SK-N-SH (cell line): ENCODE measurements around the gene SLC17A2. TPM values are rescaled to one million over a fixed set of nuclear protein-coding genes. Genes with fewer than 3 reads are reported as not detected.

Experiments used
- CTCF ChIA-PET: fragments of 300-600, 350-600 bp; formaldehyde crosslinking; extraction: SDS; loops from one replicate; lab custom pipeline; 2021; lab: Yijun Ruan, JAX
- POLR2A ChIA-PET: fragments of 350-600 bp; sonication (Branson Sonifier 250); formaldehyde crosslinking; extraction: SDS; loops from one replicate; lab custom pipeline; 2020; ENCODE audit warnings: antibody characterized with exemption, inconsistent platforms; lab: Yijun Ruan, JAX
- DNase-seq: peaks from one replicate; pipeline ENCODE4 v3.0.0; 2012
- H2AFZ ChIP-seq: fragments of 200-600 bp; sonication (generic); 2 replicates; pipeline ENCODE4 v1.8.1; 2016; ENCODE audit warnings: antibody characterized with exemption, mild to moderate bottlenecking, low read depth
- H3F3A ChIP-seq: fragments of 200-600 bp; sonication (generic); replicated peaks from 2 replicates; pipeline ENCODE3; 2016; ENCODE audit warnings: antibody characterized with exemption, mild to moderate bottlenecking; ENCODE audit not compliant: insufficient read depth
- H3K27ac ChIP-seq, 2 experiments: fragments of 200-500 bp in 1 of 2; fragments of 200-600 bp in 1 of 2; sonication (Bioruptor generic) in 1 of 2; sonication (generic), shearing (Covaris generic) in 1 of 2; 2 replicates each; pipeline versions ENCODE4 v1.5.1 to v1.6.1; 2014 to 2016; ENCODE audit warnings: low read depth in 2 of 2, inconsistent platforms in 1 of 2, low read length in 1 of 2, mild to moderate bottlenecking in 1 of 2, mixed read lengths in 1 of 2
- H3K27me3 ChIP-seq: fragments of 200-600 bp; sonication (generic), shearing (Covaris generic); 2 replicates; pipeline ENCODE4 v1.6.1; 2016; ENCODE audit warnings: mixed run types; ENCODE audit not compliant: insufficient read depth
- H3K36me3 ChIP-seq, 2 experiments: fragments of 200-500 bp in 1 of 2; fragments of 200-600 bp in 1 of 2; sonication (Bioruptor generic) in 1 of 2; sonication (generic) in 1 of 2; replicated peaks in 1 of 2; 2 replicates each; pipeline versions ENCODE3 to v1.5.1; 2014 to 2016; ENCODE audit warnings: low read length in 1 of 2, mild to moderate bottlenecking in 1 of 2; ENCODE audit not compliant: insufficient read depth in 2 of 2, control insufficient read depth in 1 of 2
- H3K4me1 ChIP-seq, 2 experiments: fragments of 200-500 bp in 1 of 2; fragments of 200-600 bp in 1 of 2; sonication (Bioruptor generic) in 1 of 2; sonication (generic), shearing (Covaris generic) in 1 of 2; 2 replicates each; pipeline versions ENCODE4 v1.5.1 to v1.6.1; 2014 to 2016; ENCODE audit warnings: low read depth in 1 of 2, low read length in 1 of 2, mixed run types in 1 of 2; ENCODE audit not compliant: insufficient read depth in 2 of 2, control insufficient read depth in 1 of 2
- H3K4me2 ChIP-seq: fragments of 200-600 bp; sonication (generic), shearing (Covaris generic); 2 replicates; pipeline ENCODE4 v1.6.1; 2017; ENCODE audit warnings: mixed run types
- H3K4me3 ChIP-seq, 2 experiments: fragments of 200-500 bp in 1 of 2; fragments of 200-600 bp in 1 of 2; sonication (Bioruptor generic) in 1 of 2; sonication (generic), shearing (Covaris generic) in 1 of 2; 2 replicates each; pipeline versions ENCODE4 v1.5.1 to v1.8.1; 2014 to 2016; ENCODE audit warnings: low read depth in 2 of 2, inconsistent platforms in 1 of 2, low read length in 1 of 2, mild to moderate bottlenecking in 1 of 2, mixed read lengths in 1 of 2, moderate library complexity in 1 of 2
- H3K79me2 ChIP-seq: fragments of 200-600 bp; sonication (generic); 2 replicates; pipeline ENCODE4 v1.8.1; 2017; ENCODE audit warnings: mild to moderate bottlenecking; ENCODE audit not compliant: insufficient read depth
- H3K9ac ChIP-seq: fragments of 200-600 bp; sonication (generic); 2 replicates; pipeline ENCODE4 v1.6.1; 2017; ENCODE audit warnings: mixed run types
- H3K9me2 ChIP-seq: fragments of 200-600 bp; sonication (generic); 2 replicates; pipeline ENCODE4 v1.6.1; 2017; ENCODE audit warnings: mixed run types
- H3K9me3 ChIP-seq: fragments of 200-600 bp; sonication (generic); 2 replicates; pipeline ENCODE4 v1.6.1; 2017; ENCODE audit warnings: mixed run types, mild to moderate bottlenecking, moderate library complexity
- H4K20me1 ChIP-seq: fragments of 200-600 bp; sonication (generic); 2 replicates; pipeline ENCODE4 v1.6.1; 2017; ENCODE audit warnings: mild to moderate bottlenecking, mixed run types; ENCODE audit not compliant: insufficient read depth
- CTCF ChIP-seq: fragments of 200-600 bp; sonication (generic); IDR thresholded peaks from 2 replicates; pipeline ENCODE4 v1.6.1; 2017; ENCODE audit warnings: antibody characterized with exemption, mild to moderate bottlenecking, moderate library complexity
- FOSL2 ChIP-seq: IDR thresholded peaks from 2 replicates; pipeline ENCODE4 v1.4.0; 2012; ENCODE audit warnings: low read depth, mild to moderate bottlenecking, moderate library complexity, borderline replicate concordance
- FOXJ3 ChIP-seq: sonication (generic); formaldehyde crosslinking; IDR thresholded peaks from 2 replicates; pipeline ENCODE4 v1.5.1; 2020; ENCODE audit warnings: mild to moderate bottlenecking, missing genetic modification reagents
- IRF3 ChIP-seq: fragments of 150-350 bp; IDR thresholded peaks from 2 replicates; pipeline ENCODE4 v1.6.1; 2016; ENCODE audit warnings: mild to moderate bottlenecking, low read depth, low read length
- JUND ChIP-seq: IDR thresholded peaks from 2 replicates; pipeline ENCODE4 v1.4.0; 2012
- MXI1 ChIP-seq: IDR thresholded peaks from 2 replicates; pipeline ENCODE4 v1.6.1; 2012; ENCODE audit warnings: mild to moderate bottlenecking, low read depth, low read length, improper control_type of control experiment
- PBX3 ChIP-seq: IDR thresholded peaks from 2 replicates; pipeline ENCODE4; 2012
- POLR2AphosphoS5 ChIP-seq: IDR thresholded peaks from 2 replicates; pipeline ENCODE4 v1.6.1; 2012; ENCODE audit warnings: low read depth, low read length
- REST ChIP-seq: IDR thresholded peaks from 2 replicates; pipeline ENCODE4 v1.6.1; 2012; ENCODE audit warnings: mild to moderate bottlenecking, low read depth, low read length, moderate library complexity
- RXRA ChIP-seq: IDR thresholded peaks from 2 replicates; pipeline ENCODE4 v1.4.0; 2012; ENCODE audit warnings: low read depth, mild to moderate bottlenecking, borderline replicate concordance
- SMC3 ChIP-seq: IDR thresholded peaks from 2 replicates; pipeline ENCODE4 v1.6.1; 2012; ENCODE audit warnings: low read depth, low read length, improper control_type of control experiment
- TAF1 ChIP-seq: IDR thresholded peaks from 2 replicates; pipeline ENCODE4 v1.6.1; 2012; ENCODE audit warnings: low read depth, mild to moderate bottlenecking, low read length, moderate library complexity, borderline replicate concordance
- USF1 ChIP-seq: IDR thresholded peaks from 2 replicates; pipeline ENCODE4 v1.4.0; 2012; ENCODE audit warnings: low read depth, borderline replicate concordance
- YY1 ChIP-seq: IDR thresholded peaks from 2 replicates; pipeline ENCODE4 v1.4.0; 2012; ENCODE audit warnings: low read depth, mild to moderate bottlenecking
- WGBS: methylation state at CpG from one replicate; pipeline ENCODE4 v1.1.6; 2017; ENCODE audit warnings: low lambda C conversion rate; 5-methylcytosine and 5-hydroxymethylcytosine counted together
- polyA plus RNA-seq, 3 experiments: library from polyadenylated mRNA; depleted of rRNA; stranded (reverse); fragments of >200 nt; gene quantifications; 2 replicates each; pipeline ENCODE4 v1.2.3, GENCODE V29; 2012

Gene SLC17A2
- polyA plus RNA-seq, 1 of the 3 experiments (the other 2 are of a cell fraction) = not detected

GRCh38 chr6:25919657-25920056 lies 10.8 kb downstream of the SLC17A2 start:
- H3K9me3 ChIP-seq = no peaks in the 10 kb centered on the region
- POLR2A ChIA-PET = no interaction called here
- no peaks in the 10 kb centered on the region for H3K36me3 ChIP-seq
- WGBS = 83% methylated on average over 5 of the region's 5 CpGs
- H3K9ac ChIP-seq = no peak overlapping the region
- no peaks in the 10 kb centered on the region for H4K20me1 ChIP-seq
- no peaks in the 10 kb centered on the region; a peak in 1 of 4 replicates for H3K4me1 ChIP-seq
- TF ChIP-seq MXI1 = no peak
- TF ChIP-seq RXRA = no peak
- no peak for TF ChIP-seq FOXJ3 (CRISPR knock-in tag)
- no peak for TF ChIP-seq PBX3
- no peak for TF ChIP-seq JUND
- no peak for TF ChIP-seq USF1
- TF ChIP-seq CTCF = no peak
- no peak for TF ChIP-seq SMC3
- no peak for TF ChIP-seq FOSL2
- no peak for TF ChIP-seq YY1
- TF ChIP-seq REST = no peak
- no peak for TF ChIP-seq IRF3
- TF ChIP-seq POLR2AphosphoS5 = no peak
- TF ChIP-seq TAF1 = no peak
- TF ChIP-seq, all 33 proteins: peak for 0
- no peaks in the 10 kb centered on the region for H3K27me3 ChIP-seq
- no peak overlapping the region for H3K27ac ChIP-seq
- no peak overlapping the region for H2AFZ ChIP-seq
- CTCF ChIA-PET = no interaction called here
- no peak overlapping the region for H3K4me3 ChIP-seq
- no peak for DNase-seq
- H3K9me2 ChIP-seq = no peaks in the 10 kb centered on the region
- no peaks in the 10 kb centered on the region for H3F3A ChIP-seq
- no peak overlapping the region for H3K4me2 ChIP-seq
- no peaks in the 10 kb centered on the region for H3K79me2 ChIP-seq
